Myocyte (in vitro differentiated cells): ENCODE measurements around the gene SCN5A. TPM values are rescaled to one million over a fixed set of nuclear protein-coding genes. Genes with fewer than 3 reads are reported as not detected.

Experiments used
- DNase-seq: peaks from one replicate; pipeline ENCODE4 v3.0.0-alpha.2; 2012; ENCODE audit warnings: low read depth
- total RNA-seq: library from RNA; depleted of rRNA; stranded (reverse); fragments of >200 nt; gene quantifications from 2 replicates; pipeline ENCODE4 v1.2.3, GENCODE V29; 2014

SCN5A gene
- total RNA-seq, 1 donor from 2014 or later, result 72.3 TPM

DNA sequence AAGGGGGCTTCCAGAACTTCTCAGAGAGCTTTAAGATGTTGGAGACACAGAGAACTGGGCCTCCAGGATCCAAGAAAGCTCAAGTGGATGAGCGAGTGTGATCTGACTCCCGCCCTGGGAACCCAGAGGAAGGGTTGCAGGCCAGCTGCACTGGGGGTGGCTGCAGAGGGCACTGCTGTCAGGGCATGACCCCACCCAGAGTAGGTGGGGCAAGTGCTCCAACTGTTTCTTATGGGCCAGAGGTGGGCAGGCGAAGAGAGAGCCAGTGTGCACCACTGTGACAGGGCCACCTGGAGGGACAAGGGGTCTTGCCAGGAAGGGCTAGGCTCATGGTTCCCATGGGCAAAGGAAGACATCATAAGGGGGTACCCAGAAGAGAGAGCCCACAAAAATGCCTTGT lies 104.6 kb downstream of the SCN5A start:
- peak; percentile 94 for DNase-seq

DNA sequence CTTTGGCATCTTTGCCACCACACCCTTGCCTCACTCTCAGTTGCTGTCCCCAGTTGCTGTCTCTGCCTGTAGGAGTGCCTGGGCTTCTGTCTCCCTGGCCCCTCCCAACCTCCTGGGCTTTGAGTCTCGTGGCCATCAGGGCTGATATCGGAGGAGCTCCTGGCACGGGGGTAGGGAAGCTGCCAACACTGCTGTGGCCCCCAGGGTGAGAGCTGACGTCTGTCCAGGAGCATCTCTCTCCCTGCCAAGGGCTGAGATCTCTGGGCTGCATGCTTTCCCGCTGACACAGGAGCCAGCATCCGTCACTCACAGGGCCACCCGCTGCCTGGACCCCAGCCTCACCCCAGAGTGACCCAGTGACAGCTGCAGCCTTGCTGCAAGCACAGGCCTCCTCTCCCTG lies 105.9 kb downstream of the SCN5A start:
- peak; percentile 99 for DNase-seq

DNA sequence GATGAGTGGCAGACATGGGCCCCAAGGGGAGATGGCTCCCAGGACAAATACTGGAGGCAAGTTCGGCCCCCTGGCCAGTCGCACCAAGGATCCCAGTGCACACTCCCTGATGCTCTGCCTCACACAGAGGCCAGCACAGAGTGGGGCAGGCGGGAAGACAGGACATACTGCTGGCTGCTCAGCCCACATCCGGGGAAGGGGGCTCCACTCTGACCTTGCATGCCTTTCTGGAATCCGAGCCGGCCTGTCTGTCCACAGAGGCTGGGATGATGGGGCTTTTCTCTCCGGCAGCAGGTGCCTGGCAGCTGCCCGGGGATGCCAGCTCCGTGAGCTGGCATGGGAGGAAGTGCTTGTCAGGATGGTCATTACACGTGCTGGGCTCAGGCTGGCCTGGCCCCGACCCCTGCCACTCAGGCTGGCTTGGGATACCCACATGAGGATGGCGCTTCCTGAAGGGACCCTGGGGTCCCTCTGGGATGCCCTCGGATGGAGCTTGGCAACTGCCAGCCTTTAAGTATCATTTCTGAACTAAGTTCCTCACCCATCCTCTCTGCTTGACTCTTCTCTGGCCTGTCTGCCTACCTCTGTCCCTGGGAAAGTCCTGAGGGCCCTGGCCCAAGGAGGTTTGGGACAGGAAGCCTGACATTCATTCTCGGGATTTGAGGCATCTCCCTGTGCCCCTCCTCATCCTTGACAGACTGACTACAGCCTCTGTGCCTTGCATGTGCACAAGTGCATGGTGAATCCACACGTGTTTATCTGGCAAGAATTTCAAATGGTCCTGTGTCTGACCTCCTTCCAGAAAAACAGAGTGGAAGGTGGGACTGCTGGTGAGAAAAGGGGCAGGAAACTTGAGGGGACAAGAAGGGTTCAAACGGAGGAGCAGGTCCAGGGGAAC lies 106.8 kb downstream of the SCN5A start:
- peak; percentile 99 for DNase-seq

DNA sequence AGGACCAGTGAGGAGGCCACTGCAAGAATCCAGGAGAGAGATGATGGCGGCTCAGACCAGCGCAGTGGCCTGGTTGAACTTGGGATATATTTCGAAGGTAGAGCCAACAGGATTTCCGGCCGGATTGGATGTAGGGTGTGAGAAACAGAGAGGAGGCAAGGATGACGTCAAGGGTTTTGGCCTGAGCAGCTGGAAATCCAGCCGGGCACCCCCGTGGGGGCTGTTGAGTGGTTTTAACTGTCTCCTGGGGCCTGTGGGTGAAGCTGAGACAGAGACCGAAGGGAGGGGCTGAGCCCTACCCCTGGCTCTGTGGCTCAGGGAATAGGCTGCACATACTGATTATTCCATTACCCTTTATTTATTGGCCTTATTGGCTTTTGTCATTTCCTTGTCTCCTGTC lies 107.7 kb downstream of the SCN5A start:
- DNase-seq, result peak; percentile 98

DNA sequence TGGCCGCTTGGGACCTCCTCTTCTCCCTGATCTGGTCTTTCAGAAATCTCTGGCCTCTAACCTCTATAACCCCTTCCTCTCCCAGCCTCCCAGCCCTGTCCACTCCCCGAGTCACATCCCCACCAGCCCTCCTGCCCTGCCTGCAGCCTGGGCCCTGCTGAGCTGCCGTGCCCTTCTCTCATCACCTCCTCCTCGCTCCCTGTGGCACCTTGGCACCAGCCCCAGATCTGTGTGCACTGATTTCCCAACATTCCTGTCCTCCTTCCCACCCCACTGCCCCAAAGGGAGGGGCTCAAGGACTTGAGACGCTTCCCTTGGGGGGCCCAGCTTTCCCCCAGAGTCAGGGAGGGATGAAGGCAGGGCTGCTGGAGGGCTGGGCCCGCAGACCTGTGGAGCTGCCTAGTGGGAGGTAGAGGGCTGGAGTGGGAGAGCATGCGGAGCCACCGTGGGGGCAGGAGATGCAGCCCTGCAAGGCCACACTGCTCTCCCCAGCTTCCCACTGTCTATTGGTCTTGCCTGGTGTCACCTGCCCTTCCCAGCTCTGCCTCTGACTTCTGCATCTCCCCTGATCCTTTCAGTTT lies 110.6 kb downstream of the SCN5A start:
- DNase-seq, result no peak

DNA sequence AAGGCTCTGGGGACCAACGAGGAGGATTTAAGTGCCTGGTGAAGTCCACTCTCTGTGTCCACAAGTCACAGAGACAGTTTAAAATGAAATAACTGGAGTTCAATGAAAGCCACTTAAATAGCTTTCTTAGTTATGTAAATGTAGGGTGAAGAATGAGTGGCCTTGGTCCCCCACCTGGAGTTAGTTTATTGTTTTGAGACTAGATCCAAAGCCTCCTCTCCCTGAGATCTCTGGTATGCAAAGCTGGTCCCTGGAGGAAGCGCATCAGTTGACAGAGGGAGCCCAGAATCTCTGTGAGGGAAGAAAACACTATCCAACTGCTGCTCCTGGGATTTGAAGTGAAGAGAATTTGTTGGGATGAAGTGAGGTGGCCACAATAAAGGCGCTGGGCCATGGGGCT lies 112.8 kb downstream of the SCN5A start:
- DNase-seq, result no peak

DNA sequence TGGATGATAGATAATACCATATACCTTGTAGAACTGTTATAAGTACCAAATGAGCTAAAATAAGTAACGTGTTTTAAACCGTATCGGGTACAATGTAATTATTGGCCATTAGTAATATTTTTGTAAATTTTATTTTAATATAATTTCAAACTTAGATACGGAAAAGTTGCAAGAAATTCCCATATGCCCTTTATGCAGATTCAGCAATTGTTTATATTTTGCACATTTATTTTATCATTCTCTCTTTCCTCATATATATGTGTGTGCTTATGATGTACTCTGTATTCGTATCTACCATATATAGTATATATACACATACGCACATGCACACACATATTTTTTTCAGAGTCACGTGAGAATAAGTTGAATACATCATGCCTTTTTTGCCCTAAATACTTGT lies 114.9 kb downstream of the SCN5A start:
- DNase-seq, result no peak

DNA sequence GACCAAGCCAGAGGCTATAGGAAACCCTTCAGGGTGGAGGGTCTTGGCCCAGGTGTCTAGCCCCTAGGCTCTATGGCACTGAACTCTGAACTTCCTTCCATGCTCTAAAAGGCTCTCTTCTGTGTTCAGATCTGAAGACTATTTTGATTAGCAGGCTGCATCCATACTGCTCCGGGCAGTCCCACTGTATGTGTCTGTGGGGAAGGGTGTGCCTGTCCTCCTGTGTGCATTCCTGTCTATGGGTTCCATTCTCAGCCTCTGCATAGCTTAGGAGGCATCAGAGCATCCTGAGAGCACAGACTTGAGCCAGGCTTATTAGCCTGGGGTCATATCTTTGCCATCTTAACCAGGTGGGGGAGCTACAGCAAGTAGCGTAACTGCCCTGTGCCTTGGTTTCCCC lies 115.3 kb downstream of the SCN5A start:
- no peak for DNase-seq

DNA sequence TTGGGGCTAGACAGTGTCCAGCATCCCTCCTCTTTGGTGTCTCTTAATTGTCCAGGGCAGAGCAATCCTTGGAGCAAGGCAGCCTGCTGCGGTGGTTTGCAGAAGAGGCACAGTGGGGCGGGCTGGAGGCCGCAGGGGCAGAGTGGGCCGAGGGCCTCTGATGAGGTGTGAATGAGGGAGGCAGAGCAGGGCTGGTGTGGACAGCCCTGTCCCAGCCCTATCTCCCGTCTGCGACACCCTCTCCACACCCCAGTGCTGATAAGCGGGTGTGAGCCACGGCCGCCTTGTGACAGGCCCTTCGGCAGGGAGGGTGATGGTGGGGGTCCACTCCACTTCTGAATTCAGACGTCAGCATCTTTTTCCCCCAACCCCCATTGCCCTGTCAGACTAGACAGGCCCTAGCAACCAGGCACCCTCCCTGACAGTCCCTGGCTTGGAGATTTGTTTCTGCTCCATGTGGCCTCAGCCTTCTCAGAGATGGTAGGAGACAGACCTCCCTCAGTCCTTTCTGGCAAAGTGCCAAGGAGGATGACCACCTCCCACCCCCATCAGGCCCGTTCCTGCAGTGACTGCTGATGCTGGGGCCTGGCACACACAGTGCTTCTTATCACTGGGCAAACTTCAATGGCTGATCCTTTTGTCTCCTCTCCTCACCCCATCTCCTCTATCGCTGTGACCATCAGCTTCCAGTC lies 116.1 kb downstream of the SCN5A start:
- DNase-seq, result no peak

DNA sequence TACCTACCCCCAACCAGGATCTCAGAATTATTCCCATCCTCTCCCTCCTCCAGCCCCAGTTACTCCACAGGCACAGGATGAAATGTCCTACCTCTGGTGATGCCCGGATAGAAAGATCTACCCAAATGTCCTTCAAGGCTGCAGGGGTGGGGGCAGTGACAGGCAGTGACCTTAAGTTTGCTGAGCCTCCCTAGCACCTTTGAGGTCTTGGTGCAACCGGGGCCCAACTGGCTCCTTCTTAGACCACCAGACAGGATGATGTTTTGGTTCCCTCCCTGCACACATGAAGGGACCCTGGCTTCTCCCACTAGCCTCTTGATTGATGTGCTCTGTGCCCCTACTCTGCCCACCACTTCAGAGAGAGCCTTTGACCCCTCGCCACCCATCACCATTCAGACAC lies 117.0 kb downstream of the SCN5A start:
- DNase-seq, result no peak

DNA sequence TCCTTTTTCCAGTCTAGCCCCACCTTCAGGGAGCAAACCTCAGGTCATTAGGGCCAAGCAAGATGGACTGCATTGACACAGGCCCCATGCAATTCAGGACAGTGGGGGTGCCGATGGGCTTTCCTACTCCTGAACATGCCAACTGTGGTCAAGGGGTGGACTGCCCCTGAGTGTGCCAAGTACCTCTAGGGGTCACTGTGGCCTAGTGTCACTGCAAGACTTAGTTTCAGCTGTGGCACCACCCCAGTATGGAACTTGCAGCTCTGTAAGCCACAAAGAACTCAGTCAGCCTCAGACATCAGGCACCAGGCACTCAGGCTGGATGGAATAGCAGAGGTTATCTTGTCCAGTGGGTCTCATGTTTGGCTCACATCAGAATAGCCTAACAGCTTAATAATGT lies 121.0 kb downstream of the SCN5A start:
- DNase-seq, result peak; percentile 93

DNA sequence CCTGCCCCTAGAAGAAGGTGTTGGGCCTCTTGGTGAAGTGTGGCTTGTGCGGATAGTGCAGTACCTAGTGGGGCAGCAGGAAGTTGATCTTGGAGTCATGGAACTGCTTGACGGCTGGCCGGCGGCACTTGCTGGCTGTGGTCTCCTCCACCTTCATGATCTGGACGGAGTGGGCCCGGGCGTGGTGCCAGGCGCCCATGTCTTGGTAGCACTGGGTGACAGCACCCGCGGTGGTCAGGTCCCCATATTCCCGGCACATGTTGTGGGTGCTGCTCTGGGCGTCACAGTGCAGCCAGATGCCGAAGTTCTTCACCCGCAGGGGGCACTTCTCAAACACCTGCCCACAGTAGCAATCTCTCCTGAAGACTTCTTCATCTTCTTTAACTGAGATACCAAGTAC lies 122.7 kb downstream of the SCN5A start:
- no peak for DNase-seq

DNA sequence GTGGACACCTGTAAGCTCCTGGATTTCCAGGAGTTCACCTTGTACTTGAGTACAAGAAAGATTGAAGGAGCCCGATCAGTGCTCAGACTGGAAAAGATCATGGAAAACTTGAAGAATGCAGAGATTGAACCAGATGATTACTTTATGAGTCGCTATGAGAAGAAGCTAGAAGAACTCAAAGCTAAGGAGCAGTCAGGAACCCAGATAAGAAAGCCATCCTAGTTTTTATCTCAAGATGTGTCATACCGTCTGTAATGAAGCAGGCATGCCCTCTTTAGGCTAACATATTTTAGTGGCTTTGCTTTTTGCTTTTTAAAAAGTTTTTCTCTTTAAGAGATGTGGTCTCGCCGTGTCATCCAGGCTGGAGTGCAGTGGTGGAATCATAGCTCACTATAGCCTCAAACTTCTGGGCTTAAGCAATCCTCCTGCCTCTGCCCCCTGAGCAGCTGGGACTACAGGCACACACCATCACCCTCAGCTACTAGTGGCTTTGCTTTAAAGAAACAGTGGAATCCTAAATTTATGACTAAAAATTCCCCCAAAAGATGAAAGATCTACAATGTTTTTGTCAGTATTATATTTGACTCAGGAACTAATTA lies 125.2 kb downstream of the SCN5A start:
- no peak for DNase-seq

DNA sequence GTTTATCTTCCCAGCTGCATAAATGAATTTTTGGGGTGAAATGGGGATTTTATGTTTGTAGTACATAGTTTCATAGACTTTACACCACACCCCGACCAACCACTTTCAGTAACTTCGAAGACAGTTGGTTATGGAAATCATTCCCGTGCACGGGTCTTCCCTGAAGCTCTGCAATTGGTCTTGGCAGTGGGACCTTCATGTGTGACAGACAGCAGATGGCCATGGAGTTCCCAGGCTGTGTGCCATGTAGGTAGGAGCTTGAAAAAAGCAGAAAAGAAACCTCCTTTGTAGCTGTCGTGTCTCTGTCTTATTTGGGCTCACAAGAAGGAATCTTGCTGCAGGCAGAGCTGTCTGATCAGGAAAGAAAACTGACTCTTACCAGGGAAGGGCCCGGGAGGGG lies 127.5 kb downstream of the SCN5A start:
- DNase-seq, result no peak

DNA sequence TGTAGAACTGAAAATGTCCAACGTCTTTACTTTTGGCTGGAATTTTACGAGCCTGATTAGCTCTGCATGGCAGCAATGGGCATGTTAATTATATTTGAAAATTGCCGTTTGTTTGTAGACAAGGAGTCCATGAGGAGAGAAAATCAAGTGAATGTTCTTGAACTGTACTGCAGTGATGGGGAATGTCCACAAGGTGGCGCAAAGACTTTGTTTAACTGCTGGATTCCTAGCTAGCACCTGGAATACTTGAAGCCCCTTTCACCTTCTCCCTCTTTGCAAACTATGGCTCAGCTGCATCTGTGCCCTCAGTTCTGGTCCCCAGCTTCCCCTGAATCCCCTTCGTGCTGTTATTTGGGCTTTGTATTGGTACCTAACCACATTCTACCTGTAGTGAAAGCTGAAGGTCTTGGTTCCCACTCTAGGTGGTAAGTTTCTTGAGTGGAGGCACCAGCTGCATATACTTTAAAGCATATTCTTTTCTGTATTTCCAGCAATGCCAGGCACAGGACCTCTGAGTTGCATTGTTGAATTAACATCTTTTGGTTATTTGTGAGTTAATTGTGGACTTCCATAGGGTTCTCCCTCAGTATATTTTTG lies 128.0 kb downstream of the SCN5A start:
- DNase-seq, result peak; percentile 81

DNA sequence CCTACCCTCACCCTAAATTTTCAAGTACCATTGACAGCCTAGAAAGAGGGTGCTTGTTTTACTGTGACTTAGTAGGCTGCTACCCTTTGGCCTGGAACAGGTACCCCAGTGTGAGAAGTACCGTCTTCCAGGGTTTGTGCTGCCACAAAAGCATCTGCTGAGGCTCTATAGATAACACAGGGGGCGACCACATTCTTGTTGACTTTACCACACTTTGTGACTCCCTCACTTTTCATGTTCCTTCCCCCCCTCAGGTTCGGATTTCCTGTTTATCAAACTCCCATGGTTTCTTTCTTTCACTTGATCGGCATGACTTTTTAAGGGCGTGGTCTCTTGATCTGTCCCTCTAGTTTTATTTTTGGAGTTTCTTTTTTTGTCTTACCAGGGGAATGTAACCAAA lies 129.8 kb downstream of the SCN5A start:
- no peak for DNase-seq

DNA sequence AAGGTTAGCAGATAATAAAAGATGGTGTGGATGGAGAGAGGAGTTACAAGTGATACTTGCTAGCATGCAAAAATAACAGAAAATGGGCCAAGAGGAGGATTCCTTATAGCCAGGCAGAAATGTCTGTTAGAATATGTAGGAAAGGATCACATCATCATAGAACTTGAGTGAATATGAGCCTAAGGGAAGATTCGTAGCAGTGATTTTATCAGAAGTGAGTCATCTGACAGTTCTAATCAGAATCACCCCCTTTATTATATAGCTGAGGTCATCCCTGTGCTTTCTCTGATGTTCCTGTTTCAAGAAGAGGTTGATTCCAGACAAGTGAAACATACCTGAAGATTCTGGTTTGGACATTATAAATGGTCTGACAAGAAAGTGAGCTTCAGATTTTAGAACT lies 130.5 kb downstream of the SCN5A start:
- no peak for DNase-seq

DNA sequence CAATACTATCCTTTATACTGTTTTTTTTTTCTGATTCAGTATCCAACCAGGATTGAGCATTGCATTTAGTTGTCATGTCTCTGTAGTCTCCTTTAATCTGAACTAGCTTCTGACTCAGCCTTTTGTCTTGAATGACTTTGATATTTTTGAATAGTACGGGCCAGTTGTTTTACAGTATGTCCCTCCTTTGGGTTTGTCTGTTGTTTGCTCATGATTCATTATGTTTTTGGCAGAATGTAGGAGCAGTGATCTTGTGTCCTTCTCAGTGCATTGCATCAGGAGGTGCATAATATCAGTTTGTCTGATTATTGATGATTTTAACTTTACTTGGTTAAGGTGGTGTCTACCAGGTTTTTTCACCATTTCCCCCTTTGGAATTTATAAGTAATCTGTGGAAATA lies 132.8 kb downstream of the SCN5A start:
- no peak for DNase-seq

DNA sequence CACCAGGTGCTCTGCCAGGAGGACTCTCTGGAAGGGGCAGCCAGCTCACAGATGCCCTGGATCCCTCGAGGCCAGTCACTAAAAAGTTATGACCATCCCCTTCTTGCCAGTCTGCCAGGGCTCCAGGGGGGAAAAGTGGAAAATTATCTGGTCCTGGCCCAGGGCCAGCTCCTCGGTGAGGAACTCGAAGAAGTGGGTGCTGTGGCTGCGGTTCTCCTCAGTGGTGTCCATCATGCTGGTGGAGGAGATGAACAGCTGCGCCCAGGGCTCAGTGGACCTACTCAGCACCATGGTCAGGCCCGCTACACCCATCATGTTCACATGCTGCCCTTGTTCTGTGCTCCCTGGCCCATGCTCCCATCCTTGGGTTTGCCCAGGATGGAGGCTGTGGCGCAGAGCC lies 134.1 kb downstream of the SCN5A start:
- DNase-seq, result no peak

DNA sequence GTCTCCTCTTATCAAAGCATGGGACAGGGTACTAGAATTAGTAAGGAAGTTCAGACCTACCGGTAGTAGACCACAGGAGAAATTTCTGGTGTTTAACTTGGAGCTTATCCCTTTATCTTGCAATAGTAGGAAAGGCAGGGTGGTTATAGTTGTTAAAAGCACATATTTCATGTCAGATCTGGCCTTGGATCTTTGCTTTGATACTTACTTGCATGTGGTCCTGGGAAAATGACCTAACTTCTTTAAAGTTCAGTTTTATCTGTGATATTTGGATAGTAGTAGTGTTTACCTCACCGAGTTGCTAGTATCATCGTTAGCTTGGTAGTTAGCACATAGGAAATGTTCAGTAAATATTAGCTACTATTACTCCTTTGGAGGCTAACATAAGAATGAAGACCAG lies 137.9 kb downstream of the SCN5A start:
- DNase-seq, result no peak

DNA sequence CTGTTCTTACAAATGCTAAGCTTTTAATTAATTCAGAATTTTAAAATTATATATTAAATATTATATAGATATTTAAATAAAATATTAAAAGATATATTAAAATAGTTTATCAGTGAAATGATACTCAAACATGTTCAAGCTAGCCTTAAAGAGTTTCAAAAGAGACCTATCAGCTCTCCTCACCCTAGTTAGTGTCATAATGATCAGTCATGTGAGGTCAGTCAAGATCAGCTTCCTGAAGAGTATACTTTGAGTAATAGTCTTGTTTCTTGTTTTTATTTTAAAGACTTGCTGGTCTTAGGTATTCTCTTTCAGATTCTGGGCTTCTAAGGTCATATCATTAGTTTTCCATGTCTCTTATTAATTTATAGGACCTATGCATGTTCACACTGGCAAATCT lies 138.9 kb downstream of the SCN5A start:
- DNase-seq, result no peak

DNA sequence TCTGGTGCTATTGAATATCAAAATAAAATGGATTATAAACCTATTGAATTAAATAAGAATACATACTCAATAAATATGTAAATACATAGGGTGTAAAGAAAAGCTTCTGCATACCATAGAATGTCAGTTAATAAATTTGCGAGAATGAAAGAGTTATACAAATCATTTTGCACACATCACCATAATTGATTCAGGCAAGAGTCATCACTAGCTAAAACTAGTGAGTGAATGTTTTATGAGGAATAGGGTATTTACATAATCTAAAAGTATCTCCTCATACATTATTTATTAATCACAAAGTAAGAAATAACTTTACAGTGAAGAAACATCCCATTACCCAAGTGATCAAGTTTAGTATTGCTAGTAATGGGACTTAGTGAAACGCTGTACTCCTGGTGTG lies 139.8 kb downstream of the SCN5A start:
- DNase-seq, result no peak
